A549 (cell line): Measurements from ENCODE around the gene PPP1R14B.

Experiments
- BHLHE40 ChIP-seq: IDR thresholded peaks from 2 replicates; pipeline ENCODE4 v1.6.1; 2012; ENCODE audit warnings: low read depth, low read length, inconsistent platforms
- CEBPB ChIP-seq, 2 experiments: fragments of >200 bp in 1 of 2; sonication (Bioruptor Twin) in 1 of 2; formaldehyde crosslinking in 1 of 2; IDR thresholded peaks; 2 replicates each; pipeline ENCODE4 v1.6.1; 2012 to 2016
- CHD2 ChIP-seq: fragments of 150-350 bp; IDR thresholded peaks from 2 replicates; pipeline ENCODE4 v1.6.1; 2014; ENCODE audit warnings: low read length; ENCODE audit not compliant: partially characterized antibody
- CHD4 ChIP-seq: fragments of 200-600 bp; sonication (generic); IDR thresholded peaks from 2 replicates; pipeline ENCODE4 v1.6.1; 2016; ENCODE audit warnings: antibody characterized with exemption, mild to moderate bottlenecking, borderline replicate concordance
- HOXA7 ChIP-seq: fragments of 250-450 bp; sonication (Bioruptor Pico); IDR thresholded peaks from 2 replicates; pipeline ENCODE4 v1.5.0; 2020; ENCODE audit warnings: mild to moderate bottlenecking, moderate library complexity
- MAX ChIP-seq: IDR thresholded peaks from 2 replicates; pipeline ENCODE4 v1.6.1; 2012
- MAZ ChIP-seq: fragments of 150-350 bp; IDR thresholded peaks from 2 replicates; pipeline ENCODE4 v1.6.1; 2014; ENCODE audit warnings: antibody characterized with exemption, low read depth, low read length, borderline replicate concordance
- PHF8 ChIP-seq: fragments of 200-600 bp; sonication (generic); IDR thresholded peaks from 2 replicates; pipeline ENCODE4 v1.6.1; 2016; ENCODE audit warnings: low read depth, mild to moderate bottlenecking, antibody characterized with exemption, moderate library complexity, borderline replicate concordance
- POLR2A ChIP-seq: IDR thresholded peaks from 2 replicates; pipeline ENCODE4 v1.6.1; 2012; ENCODE audit warnings: mild to moderate bottlenecking, low read length
- RFX5 ChIP-seq: fragments of 450-650 bp; IDR thresholded peaks from 2 replicates; pipeline ENCODE4 v1.7.1; 2014; ENCODE audit warnings: antibody characterized with exemption, mild to moderate bottlenecking, moderate library complexity
- TF ChIP-seq, protein P1 (sequence below): fragments of >200 bp; sonication (Bioruptor Twin); formaldehyde crosslinking; IDR thresholded peaks from 3 replicates; pipeline ENCODE4 v1.5.1; 2016
- TF ChIP-seq, protein P2 (sequence below): fragments of 200-600 bp; sonication (generic); IDR thresholded peaks from 2 replicates; pipeline ENCODE4 v1.6.1; 2016; ENCODE audit warnings: antibody characterized with exemption, mild to moderate bottlenecking, moderate library complexity

DNA sequence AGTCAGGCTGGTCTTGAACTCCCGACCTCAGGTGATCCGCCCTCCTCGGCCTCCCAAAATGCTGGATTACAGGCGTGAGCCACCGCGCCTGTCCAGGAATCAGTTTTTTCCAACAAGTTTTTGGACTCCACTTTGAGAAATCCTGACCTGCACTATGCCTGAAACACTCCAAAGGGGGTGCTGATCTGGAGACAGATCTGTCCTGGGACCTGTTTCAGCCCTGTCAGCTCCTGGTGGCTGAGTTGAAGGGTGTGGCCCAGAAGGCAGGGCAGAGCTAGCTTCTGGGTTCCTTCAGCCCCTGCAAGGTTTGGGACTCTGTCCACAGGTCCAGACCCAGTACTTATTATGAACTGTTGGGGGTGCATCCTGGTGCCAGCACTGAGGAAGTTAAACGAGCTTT lies 15.2 kb downstream of the PPP1R14B start:
- TF ChIP-seq MAZ = no peak
- no peak for TF ChIP-seq CHD4
- TF ChIP-seq, protein P1, sequence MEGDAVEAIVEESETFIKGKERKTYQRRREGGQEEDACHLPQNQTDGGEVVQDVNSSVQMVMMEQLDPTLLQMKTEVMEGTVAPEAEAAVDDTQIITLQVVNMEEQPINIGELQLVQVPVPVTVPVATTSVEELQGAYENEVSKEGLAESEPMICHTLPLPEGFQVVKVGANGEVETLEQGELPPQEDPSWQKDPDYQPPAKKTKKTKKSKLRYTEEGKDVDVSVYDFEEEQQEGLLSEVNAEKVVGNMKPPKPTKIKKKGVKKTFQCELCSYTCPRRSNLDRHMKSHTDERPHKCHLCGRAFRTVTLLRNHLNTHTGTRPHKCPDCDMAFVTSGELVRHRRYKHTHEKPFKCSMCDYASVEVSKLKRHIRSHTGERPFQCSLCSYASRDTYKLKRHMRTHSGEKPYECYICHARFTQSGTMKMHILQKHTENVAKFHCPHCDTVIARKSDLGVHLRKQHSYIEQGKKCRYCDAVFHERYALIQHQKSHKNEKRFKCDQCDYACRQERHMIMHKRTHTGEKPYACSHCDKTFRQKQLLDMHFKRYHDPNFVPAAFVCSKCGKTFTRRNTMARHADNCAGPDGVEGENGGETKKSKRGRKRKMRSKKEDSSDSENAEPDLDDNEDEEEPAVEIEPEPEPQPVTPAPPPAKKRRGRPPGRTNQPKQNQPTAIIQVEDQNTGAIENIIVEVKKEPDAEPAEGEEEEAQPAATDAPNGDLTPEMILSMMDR = no peak
- no peak for TF ChIP-seq HOXA7 (CRISPR knock-in tag)
- TF ChIP-seq CHD2 = no peak
- TF ChIP-seq POLR2A = no peak
- no peak for TF ChIP-seq MAX
- TF ChIP-seq PHF8 = no peak
- TF ChIP-seq, protein P2, sequence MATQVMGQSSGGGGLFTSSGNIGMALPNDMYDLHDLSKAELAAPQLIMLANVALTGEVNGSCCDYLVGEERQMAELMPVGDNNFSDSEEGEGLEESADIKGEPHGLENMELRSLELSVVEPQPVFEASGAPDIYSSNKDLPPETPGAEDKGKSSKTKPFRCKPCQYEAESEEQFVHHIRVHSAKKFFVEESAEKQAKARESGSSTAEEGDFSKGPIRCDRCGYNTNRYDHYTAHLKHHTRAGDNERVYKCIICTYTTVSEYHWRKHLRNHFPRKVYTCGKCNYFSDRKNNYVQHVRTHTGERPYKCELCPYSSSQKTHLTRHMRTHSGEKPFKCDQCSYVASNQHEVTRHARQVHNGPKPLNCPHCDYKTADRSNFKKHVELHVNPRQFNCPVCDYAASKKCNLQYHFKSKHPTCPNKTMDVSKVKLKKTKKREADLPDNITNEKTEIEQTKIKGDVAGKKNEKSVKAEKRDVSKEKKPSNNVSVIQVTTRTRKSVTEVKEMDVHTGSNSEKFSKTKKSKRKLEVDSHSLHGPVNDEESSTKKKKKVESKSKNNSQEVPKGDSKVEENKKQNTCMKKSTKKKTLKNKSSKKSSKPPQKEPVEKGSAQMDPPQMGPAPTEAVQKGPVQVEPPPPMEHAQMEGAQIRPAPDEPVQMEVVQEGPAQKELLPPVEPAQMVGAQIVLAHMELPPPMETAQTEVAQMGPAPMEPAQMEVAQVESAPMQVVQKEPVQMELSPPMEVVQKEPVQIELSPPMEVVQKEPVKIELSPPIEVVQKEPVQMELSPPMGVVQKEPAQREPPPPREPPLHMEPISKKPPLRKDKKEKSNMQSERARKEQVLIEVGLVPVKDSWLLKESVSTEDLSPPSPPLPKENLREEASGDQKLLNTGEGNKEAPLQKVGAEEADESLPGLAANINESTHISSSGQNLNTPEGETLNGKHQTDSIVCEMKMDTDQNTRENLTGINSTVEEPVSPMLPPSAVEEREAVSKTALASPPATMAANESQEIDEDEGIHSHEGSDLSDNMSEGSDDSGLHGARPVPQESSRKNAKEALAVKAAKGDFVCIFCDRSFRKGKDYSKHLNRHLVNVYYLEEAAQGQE = no peak
- TF ChIP-seq BHLHE40 = no peak
- no peak for TF ChIP-seq RFX5
- no peak for TF ChIP-seq CEBPB (IDR thresholded peaks at IDR 0.05)
